Measurements from ENCODE around the gene EEF1AKMT2. TPM values are rescaled to one million over a fixed set of nuclear protein-coding genes. Genes with fewer than 3 reads are reported as not detected.

The EEF1AKMT2 gene
- total and polyA plus RNA-seq, 2 donors (not counting 1 experiment from before 2014, with no cell fraction given), result 20.5 to 22.1 TPM

- no peaks in the 10 kb centered on the region for H3K27me3 ChIP-seq (ENCODE audit: control insufficient read depth, insufficient read depth, low read length)
- no peaks in the 10 kb centered on the region for H3K9me3 ChIP-seq (ENCODE audit: control insufficient read depth, insufficient read depth, low read depth, low read length)
- H3K27ac ChIP-seq (ENCODE audit: insufficient read depth, low read length), result no peak overlapping the region
- DNase-seq (ENCODE audit: low read depth in 2 of 2), result no peak
- no peak overlapping the region for H2AFZ ChIP-seq (ENCODE audit: low read length)
- no peak overlapping the region for H3K4me2 ChIP-seq (ENCODE audit: extremely low read depth, insufficient read depth, low read length)
- no peak overlapping the region for H3K9ac ChIP-seq (ENCODE audit: insufficient read depth, low read length)
- TF ChIP-seq EZH2 (IDR thresholded peaks at IDR 0.05; ENCODE audit: low read length, missing control alignments), result no peak
- TF ChIP-seq CTCF (conservative IDR thresholded peaks at IDR 0.05 in 1 of 2, IDR thresholded peaks at IDR 0.05 in 1 of 2; ENCODE audit: low read depth in 1 of 2, low read length in 2 of 2), result no peak
- no peaks in the 10 kb centered on the region for H3K79me2 ChIP-seq (ENCODE audit: control insufficient read depth, insufficient read depth, low read length)
- no peaks in the 10 kb centered on the region for H3K4me1 ChIP-seq (ENCODE audit: control insufficient read depth, extremely low read depth, insufficient read depth, low read length)
- peaks cover 5% of the 10 kb centered on the region for H3K36me3 ChIP-seq (ENCODE audit: control insufficient read depth, insufficient read depth, low read length)
- no peaks in the 10 kb centered on the region for H4K20me1 ChIP-seq (ENCODE audit: control insufficient read depth, extremely low read depth, insufficient read depth, low read length)
- no peak overlapping the region for H3K4me3 ChIP-seq (replicated peaks in 1 of 4; ENCODE audit: control extremely low read depth in 1 of 4, insufficient read depth in 1 of 4, low read depth in 3 of 4, low read length in 4 of 4)
These were observed 81.8 kb downstream of the EEF1AKMT2 start for GRCh38 chr10:124709861-124710260.

- H3K27ac ChIP-seq (ENCODE audit: insufficient read depth, low read length), result no peak overlapping the region
- no peak overlapping the region for H2AFZ ChIP-seq (ENCODE audit: low read length)
- peaks cover 5% of the 10 kb centered on the region for H3K36me3 ChIP-seq (ENCODE audit: control insufficient read depth, insufficient read depth, low read length)
- H3K4me1 ChIP-seq (ENCODE audit: control insufficient read depth, extremely low read depth, insufficient read depth, low read length), result peaks cover under 1% of the 10 kb centered on the region
- no peaks in the 10 kb centered on the region for H3K79me2 ChIP-seq (ENCODE audit: control insufficient read depth, insufficient read depth, low read length)
- no peak overlapping the region for H3K4me2 ChIP-seq (ENCODE audit: extremely low read depth, insufficient read depth, low read length)
- TF ChIP-seq CTCF (conservative IDR thresholded peaks at IDR 0.05 in 1 of 2, IDR thresholded peaks at IDR 0.05 in 1 of 2; ENCODE audit: low read depth in 1 of 2, low read length in 2 of 2) (no peak), EZH2 (IDR thresholded peaks at IDR 0.05; ENCODE audit: low read length, missing control alignments) (no peak)
- H3K9ac ChIP-seq (ENCODE audit: insufficient read depth, low read length), result no peak overlapping the region
- no peak overlapping the region for H3K4me3 ChIP-seq (replicated peaks in 1 of 4; ENCODE audit: control extremely low read depth in 1 of 4, insufficient read depth in 1 of 4, low read depth in 3 of 4, low read length in 4 of 4)
- DNase-seq (ENCODE audit: low read depth in 2 of 2), result no peak
- no peaks in the 10 kb centered on the region for H4K20me1 ChIP-seq (ENCODE audit: control insufficient read depth, extremely low read depth, insufficient read depth, low read length)
- H3K9me3 ChIP-seq (ENCODE audit: control insufficient read depth, insufficient read depth, low read depth, low read length), result no peaks in the 10 kb centered on the region
- H3K27me3 ChIP-seq (ENCODE audit: control insufficient read depth, insufficient read depth, low read length), result no peaks in the 10 kb centered on the region
These were observed 82.7 kb downstream of the EEF1AKMT2 start for GRCh38 chr10:124708922-124709520.

GRCh38 chr10:124708246-124708779 is 83.4 kb downstream of the EEF1AKMT2 start:
- no peak for TF ChIP-seq EZH2 (IDR thresholded peaks at IDR 0.05; ENCODE audit: low read length, missing control alignments)
- no peak for TF ChIP-seq CTCF (conservative IDR thresholded peaks at IDR 0.05 in 1 of 2, IDR thresholded peaks at IDR 0.05 in 1 of 2; ENCODE audit: low read depth in 1 of 2, low read length in 2 of 2)
- Histone ChIP-seq H3K9ac (ENCODE audit: insufficient read depth, low read length) (no peak overlapping the region), H3K27me3 (ENCODE audit: control insufficient read depth, insufficient read depth, low read length) (no peaks in the 10 kb centered on the region), H3K27ac (ENCODE audit: insufficient read depth, low read length) (no peak overlapping the region), H3K79me2 (ENCODE audit: control insufficient read depth, insufficient read depth, low read length) (no peaks in the 10 kb centered on the region), H2AFZ (ENCODE audit: low read length) (no peak overlapping the region), H3K4me2 (ENCODE audit: extremely low read depth, insufficient read depth, low read length) (no peak overlapping the region), H3K9me3 (ENCODE audit: control insufficient read depth, insufficient read depth, low read depth, low read length) (no peaks in the 10 kb centered on the region), H3K36me3 (ENCODE audit: control insufficient read depth, insufficient read depth, low read length) (peaks cover 5% of the 10 kb centered on the region), H4K20me1 (ENCODE audit: control insufficient read depth, extremely low read depth, insufficient read depth, low read length) (no peaks in the 10 kb centered on the region), H3K4me1 (ENCODE audit: control insufficient read depth, extremely low read depth, insufficient read depth, low read length) (peaks cover 8% of the 10 kb centered on the region), H3K4me3 (replicated peaks in 1 of 4; ENCODE audit: control extremely low read depth in 1 of 4, insufficient read depth in 1 of 4, low read depth in 3 of 4, low read length in 4 of 4) (no peak overlapping the region)
- DNase-seq (ENCODE audit: low read depth in 2 of 2), result peak in 1 of 2 donors; percentile 31

Other genes starting within 250 kb of the EEF1AKMT2 start
- gene FAM53B, start 47.5 kb downstream of the EEF1AKMT2 start, total RNA-seq, result 10.8 and 11.7 TPM in 2 replicates
- gene FAM53B, start 47.5 kb downstream of the EEF1AKMT2 start, polyA plus RNA-seq, result 2.2 and 4.0 TPM in 2 replicates
- 14.1 and 15.2 TPM in 2 replicates for gene ABRAXAS2, start 9.9 kb upstream of the EEF1AKMT2 start, total RNA-seq
- 18.8 and 20.2 TPM in 2 replicates for gene ABRAXAS2, start 9.9 kb upstream of the EEF1AKMT2 start, polyA plus RNA-seq
- gene ZRANB1, start 150.2 kb upstream of the EEF1AKMT2 start, total RNA-seq, result 32.9 and 39.3 TPM in 2 replicates
- gene ZRANB1, start 150.2 kb upstream of the EEF1AKMT2 start, polyA plus RNA-seq, result 18.1 and 26.5 TPM in 2 replicates

Measured in fibroblast of lung (primary cell).